ENCODE data around the gene TGFBR2.

TGFBR2 gene

DNA sequence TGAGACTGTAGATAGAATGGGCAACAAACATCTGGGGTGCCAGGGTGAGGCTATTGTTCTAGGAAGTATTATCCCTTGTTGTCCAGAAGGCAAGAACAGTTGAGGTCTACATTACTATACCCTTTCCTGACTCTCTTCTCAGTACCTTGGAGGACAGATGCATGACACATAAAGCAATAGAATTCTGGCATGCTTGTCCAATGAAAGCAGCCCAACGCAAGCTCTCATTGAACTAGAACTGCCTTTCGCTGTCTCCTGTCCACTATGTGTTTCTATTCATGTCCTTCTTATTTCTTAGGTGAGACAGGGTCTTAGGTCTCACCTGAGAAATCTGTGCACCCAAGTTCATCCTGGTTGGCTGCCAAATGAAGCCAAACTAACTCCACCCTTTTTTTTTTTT lies 68.6 kb downstream of the TGFBR2 start:
- no peak for DNase-seq (ENCODE audit: low spot score)

- DNase-seq (ENCODE audit: low spot score) = no peak
These were observed 69.4 kb downstream of the TGFBR2 start for GRCh38 chr3:30675774-30676173.

DNA sequence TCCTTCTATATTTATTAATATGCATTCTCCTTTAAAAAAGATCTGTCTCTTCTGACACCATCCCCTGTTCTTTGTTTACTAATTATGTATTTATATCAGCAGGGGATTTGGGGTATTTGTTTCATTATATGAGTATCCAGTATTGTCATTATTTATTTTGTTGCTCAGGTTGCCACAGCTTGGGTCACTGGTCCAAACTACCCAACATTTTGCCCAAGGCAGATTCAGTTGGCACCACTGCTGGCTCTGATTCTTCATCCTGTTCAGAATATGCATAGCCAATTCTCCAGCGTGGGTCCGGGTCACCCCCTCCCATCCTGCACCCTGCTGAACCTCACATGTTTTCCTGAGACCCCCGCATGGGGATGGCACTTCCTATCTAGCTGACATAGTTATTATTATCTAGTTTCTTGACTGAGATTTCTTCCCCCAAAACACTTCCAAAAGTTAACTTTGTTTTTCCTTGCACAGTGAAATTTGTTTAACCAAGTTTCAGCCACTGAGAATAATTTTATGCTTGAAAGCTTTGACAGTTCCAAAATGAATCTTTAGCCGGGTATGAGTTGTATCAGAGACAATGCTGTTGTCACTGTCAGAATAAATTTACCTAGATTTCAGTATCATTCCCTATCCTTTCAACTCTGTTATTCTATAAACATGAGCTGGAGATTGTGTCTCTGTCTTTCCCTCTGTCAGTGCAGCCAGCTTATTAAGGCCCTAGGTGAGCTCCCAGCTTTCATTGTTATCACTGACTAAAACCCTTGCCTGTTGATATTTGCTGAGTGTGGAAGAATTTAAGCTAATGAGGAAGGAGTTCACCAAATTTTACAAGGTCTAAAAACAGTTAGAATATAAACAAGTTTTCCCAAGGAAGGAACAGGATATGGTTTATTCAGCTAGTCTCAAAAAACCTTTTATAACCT lies 70.3 kb downstream of the TGFBR2 start:
- DNase-seq (ENCODE audit: low spot score) = no peak

DNA sequence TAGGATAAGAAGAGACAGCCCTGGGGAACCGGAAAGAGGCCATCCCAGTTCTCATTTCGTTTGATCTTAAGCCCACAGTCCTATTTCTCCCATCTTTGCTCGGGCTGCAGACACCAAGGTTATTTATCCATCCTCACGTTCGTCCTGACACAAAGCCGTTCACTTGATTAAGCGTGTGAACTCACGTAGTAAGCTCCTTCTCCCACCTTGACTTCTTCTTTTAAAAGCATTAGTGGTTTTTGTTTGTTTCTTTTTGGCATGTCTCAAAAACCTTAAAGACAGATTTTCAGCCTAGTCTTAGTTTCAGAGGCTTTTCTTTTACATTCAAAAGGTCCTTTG lies 70.9 kb downstream of the TGFBR2 start:
- no peak for DNase-seq (ENCODE audit: low spot score)

GRCh38 chr3:30679045-30679444 lies 72.6 kb downstream of the TGFBR2 start:
- DNase-seq (ENCODE audit: low spot score) = no peak

DNA sequence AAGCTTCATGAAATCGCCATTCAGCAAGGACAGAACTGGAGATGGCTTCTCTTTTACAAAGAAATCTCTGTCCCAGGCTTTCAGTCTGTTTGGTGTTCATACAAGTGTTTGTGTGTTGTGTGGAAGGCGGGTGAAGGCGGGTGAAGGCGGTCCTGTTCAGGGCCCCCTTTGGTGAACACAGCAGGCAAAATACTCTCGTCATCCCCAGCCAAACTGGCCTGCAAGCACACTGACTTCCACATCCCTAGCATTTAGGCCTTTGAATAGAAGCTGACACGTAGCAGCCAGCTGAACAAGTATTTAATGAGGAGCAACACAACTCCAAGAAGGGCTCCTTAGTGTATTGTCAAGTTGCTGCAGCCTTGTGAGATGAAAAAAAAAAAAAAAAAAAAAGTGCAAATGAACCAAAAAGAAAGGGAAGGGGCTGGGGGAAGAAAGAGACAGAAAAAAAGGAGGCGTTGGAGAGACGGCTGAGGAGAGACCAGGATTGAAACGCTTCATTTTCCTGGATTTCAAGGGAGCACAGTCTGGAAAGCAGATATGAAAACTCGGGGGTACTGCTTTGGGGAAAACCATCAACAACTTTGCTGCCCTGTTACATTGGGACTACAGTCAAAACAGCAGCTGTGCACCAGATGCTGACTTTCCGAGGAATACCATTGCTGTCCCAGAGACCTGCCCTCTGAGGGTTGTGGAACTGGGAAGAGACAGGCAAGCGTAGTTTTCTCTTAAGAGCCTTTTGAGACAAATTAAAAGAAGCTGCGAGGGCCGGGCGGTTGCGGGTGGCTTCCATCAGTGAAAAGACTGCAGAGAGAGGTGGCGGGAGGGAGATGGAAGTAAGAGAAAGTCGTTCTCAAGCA lies 74.6 kb downstream of the TGFBR2 start:
- DNase-seq (ENCODE audit: low spot score) = no peak

DNA sequence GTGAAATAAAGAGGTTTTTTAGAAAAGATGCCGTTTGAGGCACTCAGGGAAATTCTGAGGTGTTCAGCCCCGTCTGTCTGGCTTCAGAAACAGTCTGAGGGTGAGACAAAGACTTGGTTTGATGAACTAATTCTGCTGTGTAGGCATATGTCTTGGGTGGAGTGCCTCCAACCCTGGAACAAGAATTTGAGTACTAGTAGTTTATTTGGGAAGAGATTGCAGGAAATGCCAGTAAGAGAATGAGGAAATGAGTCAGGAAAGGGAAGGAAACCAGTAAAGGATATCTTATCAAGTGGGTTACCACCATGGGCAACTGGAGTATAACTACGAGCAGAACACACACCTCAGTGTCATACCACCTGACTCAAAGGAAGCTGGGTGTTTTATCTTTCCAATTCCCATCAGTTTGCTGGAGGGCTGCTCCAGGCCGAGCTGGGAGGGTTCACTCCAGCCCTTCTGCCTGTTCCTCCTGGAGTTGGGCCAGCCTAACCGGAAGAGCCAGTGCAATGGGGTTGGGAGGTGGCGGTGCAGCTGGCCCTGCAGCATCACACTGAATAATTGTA lies 75.3 kb downstream of the TGFBR2 start:
- no peak for DNase-seq (ENCODE audit: low spot score)

- DNase-seq (ENCODE audit: low spot score) = no peak
These were observed 76.2 kb downstream of the TGFBR2 start for GRCh38 chr3:30682434-30683155.

GRCh38 chr3:30683769-30684168 lies 77.4 kb downstream of the TGFBR2 start:
- DNase-seq (ENCODE audit: low spot score) = no peak

DNA sequence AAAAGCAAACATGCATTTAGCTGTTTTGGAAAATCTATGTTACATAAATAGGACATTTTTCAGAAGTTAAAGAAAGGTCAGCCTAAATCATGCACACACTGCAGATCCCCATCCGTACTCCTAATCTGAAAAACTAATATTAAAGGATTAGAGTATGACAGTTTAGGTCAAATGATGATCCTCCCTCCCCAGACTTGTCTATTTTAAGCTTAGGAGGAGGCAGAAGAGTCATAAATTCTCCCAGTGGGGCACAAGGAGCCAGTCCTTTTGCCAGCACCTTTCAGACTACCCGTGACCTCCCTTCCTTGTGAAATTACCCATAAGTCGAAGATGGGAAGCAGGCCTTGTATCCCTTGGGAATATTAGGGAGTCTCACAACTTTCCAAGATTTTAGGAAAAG lies 78.0 kb downstream of the TGFBR2 start:
- no peak for DNase-seq (ENCODE audit: low spot score)

DNA sequence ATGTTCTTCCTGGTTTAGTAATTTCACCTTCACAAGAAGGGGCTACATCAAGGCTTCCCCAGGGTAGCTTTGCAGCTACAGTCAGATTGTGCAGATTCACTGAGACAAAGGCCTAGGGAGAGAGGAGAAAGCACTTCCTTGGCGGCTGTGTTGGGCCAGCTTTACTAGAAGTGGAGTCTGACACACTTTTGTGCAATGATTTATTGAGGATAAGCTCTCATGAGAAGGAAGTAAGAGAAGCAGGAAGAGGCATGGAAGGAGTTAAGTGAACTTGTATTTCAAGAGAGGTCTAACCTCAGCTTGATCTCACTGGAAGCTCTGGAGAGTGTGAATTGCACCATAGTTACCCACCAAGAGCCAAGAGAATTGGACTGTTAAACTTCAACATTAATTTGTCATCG lies 78.9 kb downstream of the TGFBR2 start:
- no peak for DNase-seq (ENCODE audit: low spot score)

DNA sequence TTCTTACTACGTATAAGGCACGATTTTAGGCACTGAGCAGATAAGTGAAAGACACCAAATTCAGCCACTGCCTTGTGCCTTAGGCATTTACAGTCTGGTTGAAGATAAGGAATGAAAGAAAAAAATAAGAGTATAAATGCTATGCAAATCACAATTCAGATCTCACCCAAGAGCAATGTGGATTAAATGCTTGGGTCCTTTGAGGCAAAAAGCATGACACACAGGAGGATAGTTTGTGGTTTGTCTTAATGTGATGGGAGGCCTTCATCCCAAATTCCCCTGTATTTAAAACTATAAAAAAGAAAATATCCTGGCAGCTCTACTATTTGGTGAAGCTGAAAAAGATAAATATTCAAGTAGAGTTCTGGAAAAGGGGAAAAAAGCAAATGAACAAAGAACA lies 79.8 kb downstream of the TGFBR2 start:
- DNase-seq (ENCODE audit: low spot score) = no peak

- DNase-seq (ENCODE audit: low spot score) = no peak
These were observed 80.4 kb downstream of the TGFBR2 start for GRCh38 chr3:30686799-30687198.

DNA sequence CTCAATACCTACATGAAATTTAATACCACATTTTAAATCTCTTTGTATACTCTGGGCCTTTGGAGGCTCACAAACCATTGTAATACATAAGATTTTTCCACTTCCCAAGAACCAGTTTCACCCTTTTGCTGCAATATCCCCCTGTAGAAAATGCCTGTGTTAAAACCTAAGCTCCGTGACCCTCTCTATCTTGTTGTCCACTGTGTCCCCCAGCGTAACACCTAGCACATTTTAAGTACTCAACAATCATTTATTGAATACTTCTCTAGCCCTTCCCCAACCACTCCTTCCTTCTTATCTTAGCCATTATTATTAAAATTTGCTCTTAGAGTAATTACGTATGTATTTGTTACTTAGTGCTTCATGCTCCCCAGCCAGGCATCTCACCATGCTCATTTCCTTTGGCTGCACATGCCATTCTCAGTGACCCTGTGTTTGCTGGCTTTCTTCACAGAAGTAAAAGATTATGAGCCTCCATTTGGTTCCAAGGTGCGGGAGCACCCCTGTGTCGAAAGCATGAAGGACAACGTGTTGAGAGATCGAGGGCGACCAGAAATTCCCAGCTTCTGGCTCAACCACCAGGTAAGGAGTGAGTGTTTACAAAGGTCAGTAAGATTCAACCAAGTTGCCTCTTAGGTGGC lies 81.6 kb downstream of the TGFBR2 start:
- DNase-seq (ENCODE audit: low spot score) = no peak

DNA sequence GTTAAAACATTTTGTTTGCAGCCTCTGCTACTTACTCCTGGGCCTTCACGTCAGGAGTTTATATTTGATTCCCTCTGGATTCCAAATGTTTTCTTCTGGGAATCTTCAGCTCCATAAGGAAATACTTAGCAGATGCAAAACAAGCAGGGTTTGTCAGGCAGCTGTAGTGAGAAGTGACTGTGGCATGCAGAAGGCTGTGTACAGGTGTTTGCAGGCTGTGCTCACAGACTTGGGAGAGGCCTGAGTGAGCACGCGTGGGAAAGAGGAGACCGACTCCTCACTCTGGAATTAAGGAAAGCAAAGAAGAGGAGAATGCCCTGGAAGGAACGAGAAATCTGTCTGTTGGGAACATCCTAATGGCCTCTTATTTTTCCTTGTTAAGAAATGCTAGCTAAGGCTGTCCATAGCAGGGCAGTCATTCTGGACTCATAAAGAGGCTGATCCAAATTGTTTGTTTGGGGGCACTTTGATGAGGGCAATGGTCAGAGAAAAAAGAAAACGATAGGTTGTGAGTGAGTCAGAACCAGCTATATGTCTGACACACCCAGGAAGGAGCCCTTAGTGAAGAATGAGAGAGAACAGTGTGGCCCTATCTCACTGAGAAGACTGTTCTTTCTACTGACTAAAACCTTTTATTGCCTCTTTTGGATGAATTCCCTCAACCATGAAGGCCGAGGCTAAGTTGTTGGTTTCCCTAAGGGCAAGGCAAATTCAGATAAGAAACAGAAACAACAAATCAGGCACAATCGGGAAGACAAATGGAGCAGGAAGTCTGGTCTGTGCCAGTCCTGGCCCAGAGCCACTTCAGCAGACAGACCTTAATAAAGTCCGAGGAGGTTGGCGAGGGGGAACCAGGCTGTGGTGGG lies 82.6 kb downstream of the TGFBR2 start:
- DNase-seq (ENCODE audit: low spot score) = peak; percentile 87

DNA sequence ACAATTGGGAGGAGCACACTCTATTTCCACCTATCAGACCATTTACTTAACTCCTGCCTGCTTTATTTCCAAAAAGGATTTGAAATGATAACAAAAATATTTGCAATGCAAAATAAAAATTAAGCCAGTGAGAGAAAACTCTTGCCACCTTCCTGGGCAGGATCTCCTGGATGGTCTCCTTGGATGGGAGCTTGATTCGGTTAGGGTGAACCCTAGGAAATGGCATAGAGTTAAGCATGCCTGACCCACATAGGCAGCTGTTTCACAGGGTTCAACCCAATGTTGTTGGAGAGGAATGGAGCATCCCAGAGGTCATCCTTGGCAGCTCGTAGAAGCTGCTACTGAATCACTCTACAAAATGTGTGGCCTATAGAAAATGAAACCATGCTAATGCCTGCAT lies 83.8 kb downstream of the TGFBR2 start:
- no peak for DNase-seq (ENCODE audit: low spot score)

DNA sequence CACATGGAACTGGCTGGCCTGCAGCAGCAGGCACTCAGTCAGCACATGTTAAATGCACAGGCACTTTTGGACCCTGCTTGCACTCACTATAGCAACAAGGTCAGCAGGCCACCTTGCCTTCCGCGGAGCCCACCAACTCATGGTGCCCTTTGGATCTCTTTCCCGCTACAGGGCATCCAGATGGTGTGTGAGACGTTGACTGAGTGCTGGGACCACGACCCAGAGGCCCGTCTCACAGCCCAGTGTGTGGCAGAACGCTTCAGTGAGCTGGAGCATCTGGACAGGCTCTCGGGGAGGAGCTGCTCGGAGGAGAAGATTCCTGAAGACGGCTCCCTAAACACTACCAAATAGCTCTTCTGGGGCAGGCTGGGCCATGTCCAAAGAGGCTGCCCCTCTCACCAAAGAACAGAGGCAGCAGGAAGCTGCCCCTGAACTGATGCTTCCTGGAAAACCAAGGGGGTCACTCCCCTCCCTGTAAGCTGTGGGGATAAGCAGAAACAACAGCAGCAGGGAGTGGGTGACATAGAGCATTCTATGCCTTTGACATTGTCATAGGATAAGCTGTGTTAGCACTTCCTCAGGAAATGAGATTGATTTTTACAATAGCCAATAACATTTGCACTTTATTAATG lies 85.0 kb downstream of the TGFBR2 start:
- no peak for DNase-seq (ENCODE audit: low spot score)

GRCh38 chr3:30691944-30692343 lies 85.5 kb downstream of the TGFBR2 start:
- no peak for DNase-seq (ENCODE audit: low spot score)

DNA sequence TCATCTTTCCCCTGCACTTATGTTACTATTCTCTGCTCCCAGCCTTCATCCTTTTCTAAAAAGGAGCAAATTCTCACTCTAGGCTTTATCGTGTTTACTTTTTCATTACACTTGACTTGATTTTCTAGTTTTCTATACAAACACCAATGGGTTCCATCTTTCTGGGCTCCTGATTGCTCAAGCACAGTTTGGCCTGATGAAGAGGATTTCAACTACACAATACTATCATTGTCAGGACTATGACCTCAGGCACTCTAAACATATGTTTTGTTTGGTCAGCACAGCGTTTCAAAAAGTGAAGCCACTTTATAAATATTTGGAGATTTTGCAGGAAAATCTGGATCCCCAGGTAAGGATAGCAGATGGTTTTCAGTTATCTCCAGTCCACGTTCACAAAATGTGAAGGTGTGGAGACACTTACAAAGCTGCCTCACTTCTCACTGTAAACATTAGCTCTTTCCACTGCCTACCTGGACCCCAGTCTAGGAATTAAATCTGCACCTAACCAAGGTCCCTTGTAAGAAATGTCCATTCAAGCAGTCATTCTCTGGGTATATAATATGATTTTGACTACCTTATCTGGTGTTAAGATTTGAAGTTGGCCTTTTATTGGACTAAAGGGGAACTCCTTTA lies 86.2 kb downstream of the TGFBR2 start:
- DNase-seq (ENCODE audit: low spot score) = no peak

Data from SW480 (cell line).